ENCODE measurements around the gene AMIGO3.
A peak's percentile ranks its signal among the peaks of the same experiment; 100 is the strongest.

GRCh38 chr3:49723628-49724551 lies 4.4 kb upstream of the AMIGO3 start, which contains the start of gene GMPPB:
- TF ChIP-seq, protein P1, sequence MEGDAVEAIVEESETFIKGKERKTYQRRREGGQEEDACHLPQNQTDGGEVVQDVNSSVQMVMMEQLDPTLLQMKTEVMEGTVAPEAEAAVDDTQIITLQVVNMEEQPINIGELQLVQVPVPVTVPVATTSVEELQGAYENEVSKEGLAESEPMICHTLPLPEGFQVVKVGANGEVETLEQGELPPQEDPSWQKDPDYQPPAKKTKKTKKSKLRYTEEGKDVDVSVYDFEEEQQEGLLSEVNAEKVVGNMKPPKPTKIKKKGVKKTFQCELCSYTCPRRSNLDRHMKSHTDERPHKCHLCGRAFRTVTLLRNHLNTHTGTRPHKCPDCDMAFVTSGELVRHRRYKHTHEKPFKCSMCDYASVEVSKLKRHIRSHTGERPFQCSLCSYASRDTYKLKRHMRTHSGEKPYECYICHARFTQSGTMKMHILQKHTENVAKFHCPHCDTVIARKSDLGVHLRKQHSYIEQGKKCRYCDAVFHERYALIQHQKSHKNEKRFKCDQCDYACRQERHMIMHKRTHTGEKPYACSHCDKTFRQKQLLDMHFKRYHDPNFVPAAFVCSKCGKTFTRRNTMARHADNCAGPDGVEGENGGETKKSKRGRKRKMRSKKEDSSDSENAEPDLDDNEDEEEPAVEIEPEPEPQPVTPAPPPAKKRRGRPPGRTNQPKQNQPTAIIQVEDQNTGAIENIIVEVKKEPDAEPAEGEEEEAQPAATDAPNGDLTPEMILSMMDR (IDR thresholded peaks at IDR 0.05): peak; percentile 10
- TF ChIP-seq EZH2 (IDR thresholded peaks at IDR 0.05): no peak
- TF ChIP-seq EZH2phosphoT487 (IDR thresholded peaks at IDR 0.05): no peak

All from neural progenitor cell (in vitro differentiated cells).